NCI-H2107 (cell line): ENCODE results near the gene FURIN.
"Not testable (repeated sequence)": the region's sequence is repeated elsewhere in the genome, so short reads cannot be mapped to it uniquely, and the experiment has no call there.

ENCODE experiments used
- DNase-seq: peaks from one replicate; lab custom pipeline; 2025; lab: John Stamatoyannopoulos, UW

Gene FURIN

DNA sequence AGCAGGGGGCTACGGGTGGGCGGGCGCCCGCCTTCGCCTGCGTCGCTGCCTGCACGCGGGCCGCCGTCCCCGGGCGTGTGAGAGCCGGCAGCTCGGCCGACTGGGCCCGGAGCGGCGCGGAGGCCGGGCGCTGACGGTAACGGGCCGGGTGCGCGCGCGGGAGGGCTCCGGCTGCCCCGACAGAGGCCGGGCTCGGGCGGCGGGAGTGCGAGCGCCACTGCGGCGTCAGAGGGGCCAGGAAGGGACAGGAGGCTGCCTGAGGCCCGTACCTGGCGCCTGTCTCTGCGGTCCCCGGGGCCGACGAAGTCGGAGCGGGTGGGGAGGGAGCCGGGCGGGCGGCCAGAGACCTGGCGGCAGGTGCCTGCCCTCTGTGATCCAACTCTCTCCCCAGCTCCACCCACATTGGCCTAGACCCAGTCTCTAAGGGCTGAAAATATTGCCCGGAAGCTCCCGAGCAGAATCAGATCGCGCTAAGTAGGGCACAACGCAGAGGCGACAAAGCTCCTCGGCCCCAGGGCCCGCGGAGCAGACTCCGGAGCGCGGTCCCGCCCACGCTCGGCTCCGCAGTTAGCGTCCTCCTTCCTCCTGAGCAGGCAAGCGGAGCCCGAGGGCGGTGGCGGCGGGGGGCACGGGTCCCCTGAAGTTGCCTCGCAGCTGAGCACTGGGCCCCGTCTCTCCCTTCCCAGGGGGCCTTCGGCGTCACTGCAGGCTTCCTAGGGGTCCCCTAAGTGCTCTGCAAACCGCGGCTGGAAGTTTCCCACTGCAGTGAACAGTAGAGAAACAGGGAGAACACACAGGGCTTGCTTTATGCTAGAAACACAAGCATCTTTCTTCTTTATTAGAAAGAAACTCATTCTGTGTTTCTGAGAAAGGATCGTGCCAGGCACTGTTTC lies 34.7 kb downstream of the FURIN start, which contains the start of gene MAN2A2:
Gene MAN2A2 (plus strand): TSS at position 463 of the 893 bp plus-strand sequence. CDS start 906 bp downstream, outside the sequence.
- no peak for DNase-seq

DNA sequence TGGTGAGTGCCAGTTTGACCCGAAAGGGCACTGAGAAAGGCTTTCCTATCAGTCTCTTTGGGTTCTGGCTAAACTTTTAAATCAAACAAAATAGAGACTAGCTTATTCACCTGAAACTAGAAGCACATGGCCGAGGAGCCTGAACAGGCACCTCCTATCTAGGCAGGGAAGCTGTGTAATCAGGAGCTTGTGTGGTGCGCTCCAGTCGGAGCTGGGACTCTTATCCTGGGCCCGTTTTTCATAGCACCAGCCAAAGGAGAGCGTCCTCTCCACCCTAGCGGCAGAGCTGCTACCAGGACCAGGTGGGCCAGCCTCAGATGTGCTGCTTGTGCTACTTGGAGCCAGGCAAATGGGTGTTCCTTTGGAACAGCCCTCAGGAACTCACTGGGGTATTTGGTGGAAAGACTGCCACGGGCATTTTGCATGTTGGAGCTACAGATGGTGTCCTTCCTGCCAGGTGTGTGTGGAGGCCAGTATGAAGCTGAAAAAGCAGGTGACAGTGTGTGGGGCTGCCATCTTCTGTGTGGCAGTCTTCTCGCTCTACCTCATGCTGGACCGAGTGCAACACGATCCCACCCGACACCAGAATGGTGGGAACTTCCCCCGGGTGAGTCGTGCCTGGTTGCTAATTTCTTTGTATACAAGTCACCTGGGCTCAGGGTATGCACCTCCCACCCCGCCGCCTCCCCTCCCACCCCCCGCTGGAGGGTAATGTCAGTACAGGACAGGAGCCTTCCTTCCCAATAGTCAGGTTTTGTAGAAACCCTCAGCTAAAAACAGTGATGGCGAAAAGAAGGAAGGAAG lies 35.5 kb downstream of the FURIN start:
- DNase-seq, result no peak

- DNase-seq, result no peak
Measured at GRCh38 chr15:90904746-90905145, 36.4 kb downstream of the FURIN start.

DNA sequence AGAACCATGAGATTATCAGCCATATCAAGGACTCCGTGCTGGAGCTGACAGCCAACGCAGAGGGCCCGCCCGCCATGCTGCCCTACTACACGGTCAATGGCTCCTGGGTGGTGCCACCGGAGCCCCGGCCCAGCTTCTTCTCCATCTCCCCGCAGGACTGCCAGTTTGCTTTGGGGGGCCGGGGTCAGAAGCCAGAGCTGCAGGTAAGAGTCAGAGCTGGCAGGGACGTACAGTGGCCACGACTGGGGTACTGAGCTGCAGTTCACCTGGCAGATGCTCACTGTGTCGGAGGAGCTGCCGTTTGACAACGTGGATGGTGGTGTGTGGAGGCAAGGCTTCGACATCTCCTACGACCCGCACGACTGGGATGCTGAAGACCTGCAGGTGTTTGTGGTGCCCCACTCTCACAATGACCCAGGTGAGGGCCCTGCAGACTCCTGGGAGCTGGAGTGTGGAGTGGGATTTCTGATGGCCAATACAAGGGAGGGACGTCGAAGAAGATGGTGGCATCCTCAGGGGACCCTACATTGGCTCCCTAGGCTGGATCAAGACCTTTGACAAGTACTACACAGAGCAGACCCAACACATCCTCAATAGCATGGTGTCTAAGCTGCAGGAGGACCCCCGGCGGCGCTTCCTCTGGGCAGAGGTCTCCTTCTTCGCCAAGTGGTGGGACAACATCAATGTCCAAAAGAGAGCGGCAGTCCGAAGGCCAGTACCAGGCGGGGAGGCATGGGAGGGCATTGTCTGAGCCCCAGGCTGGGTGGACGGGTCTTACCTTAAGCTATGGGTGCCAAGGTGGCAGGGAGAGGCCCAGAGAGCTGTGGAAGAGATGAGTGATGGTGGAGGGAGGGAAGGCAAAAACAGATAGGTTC lies 37.2 kb downstream of the FURIN start:
- DNase-seq, result no peak

- DNase-seq, result no peak
Measured at GRCh38 chr15:90906181-90906849, 37.9 kb downstream of the FURIN start.

GRCh38 chr15:90907051-90907660 lies 38.8 kb downstream of the FURIN start:
- DNase-seq, result no peak

- no peak for DNase-seq
Measured at GRCh38 chr15:90907838-90908507, 39.6 kb downstream of the FURIN start.

GRCh38 chr15:90909449-90909848 lies 41.1 kb downstream of the FURIN start:
- not testable (repeated sequence) for DNase-seq

- no peak for DNase-seq
Measured at GRCh38 chr15:90909976-90910375, 41.6 kb downstream of the FURIN start.

- no peak for DNase-seq
Measured at GRCh38 chr15:90910441-90911301, 42.3 kb downstream of the FURIN start.

DNA sequence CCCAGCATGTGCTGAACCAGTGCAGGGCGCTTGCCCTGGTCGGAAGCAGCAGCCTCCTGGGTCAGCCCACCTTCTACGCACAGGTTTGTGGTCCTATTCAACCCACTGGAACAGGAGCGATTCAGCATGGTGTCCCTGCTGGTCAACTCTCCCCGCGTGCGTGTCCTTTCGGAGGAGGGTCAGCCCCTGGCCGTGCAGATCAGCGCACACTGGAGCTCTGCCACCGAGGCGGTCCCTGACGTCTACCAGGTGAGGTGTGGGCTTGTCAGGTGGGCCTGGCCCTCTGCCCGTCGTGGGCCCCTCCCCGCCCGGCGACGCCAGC lies 42.9 kb downstream of the FURIN start:
- no peak for DNase-seq

- DNase-seq, result no peak
Measured at GRCh38 chr15:90911906-90912769, 43.8 kb downstream of the FURIN start.

- no peak for DNase-seq
Measured at GRCh38 chr15:90912770-90913075, 44.3 kb downstream of the FURIN start.

DNA sequence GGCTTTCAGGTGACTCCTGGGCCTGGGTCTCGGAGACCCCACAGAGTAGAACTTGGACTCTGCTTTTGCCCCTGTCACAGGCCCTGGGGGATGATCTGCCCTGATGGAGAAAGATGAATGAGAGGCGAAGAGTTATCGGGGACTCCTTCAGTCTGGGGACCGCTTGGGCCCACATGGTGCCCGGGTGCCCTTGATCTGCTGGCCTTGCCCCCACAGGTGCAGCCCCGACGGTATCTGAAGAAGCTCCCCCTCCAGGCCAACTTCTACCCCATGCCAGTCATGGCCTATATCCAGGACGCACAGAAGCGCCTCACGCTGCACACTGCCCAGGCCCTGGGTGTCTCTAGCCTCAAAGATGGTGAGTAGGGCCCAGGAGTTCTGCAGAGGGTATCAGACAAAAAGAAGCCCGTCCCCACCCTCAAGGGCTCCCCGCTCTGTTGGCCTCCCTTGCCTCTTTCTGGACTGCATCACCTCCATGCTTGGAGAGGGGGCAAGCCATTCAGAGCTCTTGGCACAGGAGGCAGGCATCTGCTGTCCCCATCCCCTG lies 45.1 kb downstream of the FURIN start:
- DNase-seq, result no peak

- DNase-seq, result no peak
Measured at GRCh38 chr15:90914305-90915080, 46.1 kb downstream of the FURIN start.

DNA sequence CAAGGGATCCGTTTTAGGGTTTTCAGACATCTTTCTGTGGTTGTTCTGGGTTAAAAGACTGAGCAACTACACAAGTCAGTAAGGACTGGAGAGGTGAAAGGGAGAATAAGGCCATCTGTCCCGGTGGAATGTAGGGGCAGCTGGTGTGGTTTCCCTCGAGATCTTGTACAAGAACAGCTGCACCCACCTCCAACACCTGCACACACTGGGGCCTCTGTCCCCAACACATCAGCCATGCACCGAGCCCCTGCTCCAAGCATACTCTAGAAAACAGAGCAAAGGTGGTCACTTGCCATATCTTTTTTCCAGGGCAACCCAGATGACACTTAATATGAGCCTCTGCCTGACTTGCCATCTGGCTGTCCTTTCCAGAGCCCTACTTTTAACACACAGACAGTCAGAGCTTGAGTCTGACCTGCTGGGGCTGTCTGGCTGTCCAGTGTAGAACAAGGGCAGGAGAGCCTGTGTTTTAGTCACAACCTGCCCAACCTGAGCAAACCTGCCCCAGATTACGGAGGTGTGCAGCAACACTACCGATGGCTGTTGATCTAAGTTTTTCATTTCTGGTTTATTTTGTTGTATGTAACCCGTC lies 46.9 kb downstream of the FURIN start:
- DNase-seq, result no peak

- DNase-seq, result no peak
Measured at GRCh38 chr15:90915808-90916440, 47.5 kb downstream of the FURIN start.
